Measurements from ENCODE around the gene MRPS7.

Gene MRPS7

DNA sequence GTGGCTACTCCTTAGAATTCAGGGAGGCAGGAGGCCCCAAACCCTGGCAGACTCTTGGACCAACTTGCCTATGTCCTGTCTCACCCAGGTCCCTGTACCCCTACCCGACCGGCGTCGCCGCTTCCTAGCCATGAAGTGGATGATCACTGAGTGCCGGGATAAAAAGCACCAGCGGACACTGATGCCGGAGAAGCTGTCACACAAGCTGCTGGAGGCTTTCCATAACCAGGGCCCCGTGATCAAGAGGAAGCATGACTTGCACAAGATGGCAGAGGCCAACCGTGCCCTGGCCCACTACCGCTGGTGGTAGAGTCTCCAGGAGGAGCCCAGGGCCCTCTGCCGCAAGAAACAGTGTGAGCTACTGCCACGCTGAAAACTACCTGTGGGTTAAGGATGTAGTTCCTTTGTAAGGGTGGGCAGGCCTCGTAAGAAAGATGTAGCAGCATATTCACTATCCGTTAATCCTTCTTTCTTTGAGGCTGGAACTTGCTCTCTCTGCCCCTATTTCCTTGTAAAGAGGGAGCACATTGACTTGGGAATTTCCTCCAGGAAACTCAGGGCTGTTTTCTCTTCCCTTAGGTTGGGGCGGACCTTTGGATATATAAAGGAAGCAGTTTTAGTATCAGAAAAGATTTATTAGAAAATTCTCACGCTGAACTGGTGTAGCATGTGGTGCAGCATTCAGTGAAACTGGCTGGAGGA is 4.1 kb downstream of the MRPS7 start:
- H3K36me3 ChIP-seq (ENCODE audit: low read length) = no peaks in the 10 kb centered on the region
- H3K9ac ChIP-seq (ENCODE audit: low read length) = no peak overlapping the region
- TF ChIP-seq, protein P1, sequence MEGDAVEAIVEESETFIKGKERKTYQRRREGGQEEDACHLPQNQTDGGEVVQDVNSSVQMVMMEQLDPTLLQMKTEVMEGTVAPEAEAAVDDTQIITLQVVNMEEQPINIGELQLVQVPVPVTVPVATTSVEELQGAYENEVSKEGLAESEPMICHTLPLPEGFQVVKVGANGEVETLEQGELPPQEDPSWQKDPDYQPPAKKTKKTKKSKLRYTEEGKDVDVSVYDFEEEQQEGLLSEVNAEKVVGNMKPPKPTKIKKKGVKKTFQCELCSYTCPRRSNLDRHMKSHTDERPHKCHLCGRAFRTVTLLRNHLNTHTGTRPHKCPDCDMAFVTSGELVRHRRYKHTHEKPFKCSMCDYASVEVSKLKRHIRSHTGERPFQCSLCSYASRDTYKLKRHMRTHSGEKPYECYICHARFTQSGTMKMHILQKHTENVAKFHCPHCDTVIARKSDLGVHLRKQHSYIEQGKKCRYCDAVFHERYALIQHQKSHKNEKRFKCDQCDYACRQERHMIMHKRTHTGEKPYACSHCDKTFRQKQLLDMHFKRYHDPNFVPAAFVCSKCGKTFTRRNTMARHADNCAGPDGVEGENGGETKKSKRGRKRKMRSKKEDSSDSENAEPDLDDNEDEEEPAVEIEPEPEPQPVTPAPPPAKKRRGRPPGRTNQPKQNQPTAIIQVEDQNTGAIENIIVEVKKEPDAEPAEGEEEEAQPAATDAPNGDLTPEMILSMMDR (IDR thresholded peaks at IDR 0.05; ENCODE audit: insufficient read depth, low read length, poor library complexity, severe bottlenecking) = no peak
- TF ChIP-seq EZH2phosphoT487 (conservative IDR thresholded peaks at IDR 0.05; ENCODE audit: low read length) = no peak
- no peak overlapping the region for H3K4me3 ChIP-seq (ENCODE audit: insufficient read depth, low read length, poor library complexity, severe bottlenecking)
- H3K4me2 ChIP-seq (ENCODE audit: low read depth, low read length, poor library complexity, severe bottlenecking) = no peak overlapping the region
- H3K27me3 ChIP-seq (ENCODE audit: low read length) = no peaks in the 10 kb centered on the region
- no peak overlapping the region for H2AFZ ChIP-seq (ENCODE audit: low read depth, low read length, severe bottlenecking)
- H3K27ac ChIP-seq (ENCODE audit: low read depth, low read length) = no peak overlapping the region
- peaks cover 9% of the 10 kb centered on the region for H3F3A ChIP-seq (ENCODE audit: insufficient read depth)
- no peaks in the 10 kb centered on the region for H3K9me2 ChIP-seq (replicated peaks; ENCODE audit: insufficient read depth, low read length)
- no peaks in the 10 kb centered on the region for H4K20me1 ChIP-seq (ENCODE audit: low read depth, low read length)
- peaks cover 36% of the 10 kb centered on the region for H3K79me2 ChIP-seq (ENCODE audit: insufficient read depth, low read length)
- no peaks in the 10 kb centered on the region for H3K9me3 ChIP-seq (ENCODE audit: insufficient read depth, low read length)

DNA sequence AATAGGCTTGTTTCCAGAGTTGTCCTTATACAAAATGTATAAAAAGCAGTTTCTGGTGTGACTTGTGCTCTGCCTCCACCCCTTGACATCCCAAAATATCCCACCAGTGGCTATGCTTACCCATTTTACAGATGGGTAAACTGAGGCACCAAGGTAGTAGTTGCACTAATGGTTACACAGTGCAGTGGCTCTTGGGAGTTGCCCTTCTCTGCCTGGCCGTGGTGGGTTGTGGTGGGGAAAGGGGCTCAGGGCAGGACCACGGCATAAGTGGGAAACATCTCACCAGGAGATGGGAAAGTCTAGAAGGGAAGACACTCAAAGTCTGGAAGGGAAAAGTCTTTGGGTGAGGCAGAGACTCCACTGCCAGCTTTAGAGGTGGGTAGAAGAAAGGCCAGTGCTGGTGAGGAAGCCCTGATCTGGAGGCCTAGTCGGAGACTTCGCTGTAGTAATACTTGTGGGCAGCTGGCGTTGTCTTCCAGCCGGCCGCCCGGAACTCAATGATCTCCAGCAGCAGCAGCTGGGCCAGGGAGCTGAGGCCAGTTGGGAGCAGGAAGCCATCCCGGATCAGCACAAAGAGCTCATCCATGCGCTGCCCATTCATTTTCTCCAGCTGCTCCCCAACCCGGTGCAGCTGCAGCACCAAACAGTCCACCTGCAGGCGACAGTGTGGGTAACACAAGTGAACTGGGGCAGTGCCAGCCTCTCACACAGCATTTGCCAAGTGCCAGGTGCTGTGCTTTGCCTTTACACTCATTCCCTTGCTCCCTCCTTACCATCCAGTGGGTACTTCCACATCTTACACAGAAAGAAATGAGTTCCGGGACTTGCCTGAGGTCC is 4.9 kb downstream of the MRPS7 start:
- no peaks in the 10 kb centered on the region for H3K9me2 ChIP-seq (replicated peaks; ENCODE audit: insufficient read depth, low read length)
- peaks cover 30% of the 10 kb centered on the region for H3K79me2 ChIP-seq (ENCODE audit: insufficient read depth, low read length)
- H2AFZ ChIP-seq (ENCODE audit: low read depth, low read length, severe bottlenecking) = no peak overlapping the region
- no peak overlapping the region for H3K9ac ChIP-seq (ENCODE audit: low read length)
- TF ChIP-seq, protein P1 (IDR thresholded peaks at IDR 0.05; ENCODE audit: insufficient read depth, low read length, poor library complexity, severe bottlenecking) = no peak
- TF ChIP-seq EZH2phosphoT487 (conservative IDR thresholded peaks at IDR 0.05; ENCODE audit: low read length) = no peak
- H3K27ac ChIP-seq (ENCODE audit: low read depth, low read length) = no peak overlapping the region
- no peak overlapping the region for H3K4me3 ChIP-seq (ENCODE audit: insufficient read depth, low read length, poor library complexity, severe bottlenecking)
- peaks cover 9% of the 10 kb centered on the region for H3F3A ChIP-seq (ENCODE audit: insufficient read depth)
- H3K36me3 ChIP-seq (ENCODE audit: low read length) = no peaks in the 10 kb centered on the region
- H3K9me3 ChIP-seq (ENCODE audit: insufficient read depth, low read length) = no peaks in the 10 kb centered on the region
- H3K27me3 ChIP-seq (ENCODE audit: low read length) = no peaks in the 10 kb centered on the region
- no peak overlapping the region for H3K4me2 ChIP-seq (ENCODE audit: low read depth, low read length, poor library complexity, severe bottlenecking)
- H4K20me1 ChIP-seq (ENCODE audit: low read depth, low read length) = no peaks in the 10 kb centered on the region

- H3K27ac ChIP-seq (ENCODE audit: low read depth, low read length) = no peak overlapping the region
- H3K9me3 ChIP-seq (ENCODE audit: insufficient read depth, low read length) = no peaks in the 10 kb centered on the region
- no peaks in the 10 kb centered on the region for H3K27me3 ChIP-seq (ENCODE audit: low read length)
- no peak overlapping the region for H2AFZ ChIP-seq (ENCODE audit: low read depth, low read length, severe bottlenecking)
- H3F3A ChIP-seq (ENCODE audit: insufficient read depth) = peaks cover 9% of the 10 kb centered on the region
- TF ChIP-seq, protein P1 (IDR thresholded peaks at IDR 0.05; ENCODE audit: insufficient read depth, low read length, poor library complexity, severe bottlenecking) = no peak
- no peak for TF ChIP-seq EZH2phosphoT487 (conservative IDR thresholded peaks at IDR 0.05; ENCODE audit: low read length)
- H3K9ac ChIP-seq (ENCODE audit: low read length) = peak overlapping the region; percentile 13; the same call in 1 of the 2 replicates
- no peak overlapping the region for H3K4me3 ChIP-seq (ENCODE audit: insufficient read depth, low read length, poor library complexity, severe bottlenecking)
- H3K9me2 ChIP-seq (replicated peaks; ENCODE audit: insufficient read depth, low read length) = no peaks in the 10 kb centered on the region
- no peaks in the 10 kb centered on the region for H3K36me3 ChIP-seq (ENCODE audit: low read length)
- H3K4me2 ChIP-seq (ENCODE audit: low read depth, low read length, poor library complexity, severe bottlenecking) = no peak overlapping the region
- H4K20me1 ChIP-seq (ENCODE audit: low read depth, low read length) = no peaks in the 10 kb centered on the region
- peaks cover 27% of the 10 kb centered on the region for H3K79me2 ChIP-seq (ENCODE audit: insufficient read depth, low read length)
Observed at GRCh38 chr17:75267153-75267410, 5.4 kb downstream of the MRPS7 start.

Data from SU-DHL-6 (cell line).